NCI-H2227 (cell line): Measurements from ENCODE around the gene INS.

Source experiments
- DNase-seq: peaks from one replicate; lab custom pipeline; 2025; ENCODE audit not compliant: unreplicated experiment; lab: John Stamatoyannopoulos, UW

Gene INS

GRCh38 chr11:2122907-2123627 lies 37.9 kb downstream of the INS start:
- no peak for DNase-seq

- DNase-seq = no peak
Observed at GRCh38 chr11:2122222-2122906, 38.6 kb downstream of the INS start.

- DNase-seq = no peak
Observed at GRCh38 chr11:2121227-2122130, 39.5 kb downstream of the INS start.

GRCh38 chr11:2120359-2121100 lies 40.5 kb downstream of the INS start:
- no peak for DNase-seq

GRCh38 chr11:2118677-2119076 lies 42.3 kb downstream of the INS start:
- DNase-seq = no peak

- no peak for DNase-seq
Observed at GRCh38 chr11:2116680-2117079, 44.3 kb downstream of the INS start.

- no peak for DNase-seq
Observed at GRCh38 chr11:2115308-2115707, 45.7 kb downstream of the INS start.

- no peak for DNase-seq
Observed at GRCh38 chr11:2114430-2115241, 46.4 kb downstream of the INS start.

GRCh38 chr11:2113776-2114175 lies 47.2 kb downstream of the INS start:
- DNase-seq = no peak

- no peak for DNase-seq
Observed at GRCh38 chr11:2110521-2110920, 50.5 kb downstream of the INS start.
